GM18867 (cell line): ENCODE results near the gene MSH2.

Source experiments
- ATAC-seq: cut with Tn5 transposase; IDR thresholded peaks from one replicate; pipeline ENCODE4 v1.9.1; 2021; ENCODE audit warnings: mild to moderate bottlenecking, moderate library complexity; ENCODE audit not compliant: unreplicated experiment

Gene MSH2

GRCh38 chr2:47530105-47530760 lies 127.3 kb downstream of the MSH2 start:
- no peak for ATAC-seq

- no peak for ATAC-seq
Observed at GRCh38 chr2:47531378-47532042, 128.6 kb downstream of the MSH2 start.
